Osteoblast (primary cell): ENCODE results near the gene CEND1. TPM values are rescaled to one million over a fixed set of nuclear protein-coding genes. Genes with fewer than 3 reads are reported as not detected.

Source experiments
- DNase-seq: peaks from one replicate; pipeline ENCODE4 v3.0.0; 2011; ENCODE audit warnings: low spot score, mixed read lengths; ENCODE audit not compliant: insufficient read length; ENCODE audit errors: missing footprints
- H2AFZ ChIP-seq: 2 replicates; pipeline ENCODE4 v1.6.0; 2011; ENCODE audit warnings: mild to moderate bottlenecking, low read length
- H3K27ac ChIP-seq: 2 replicates; pipeline ENCODE4 v1.5.1; 2011; ENCODE audit warnings: mild to moderate bottlenecking, low read depth, low read length, moderate library complexity
- H3K27me3 ChIP-seq: 2 replicates; pipeline ENCODE4 v1.6.0; 2012; ENCODE audit warnings: mild to moderate bottlenecking, control low read depth, inconsistent platforms, low read length, moderate library complexity; ENCODE audit not compliant: insufficient read depth
- H3K36me3 ChIP-seq: 2 replicates; pipeline ENCODE4 v1.5.1; 2011; ENCODE audit warnings: mild to moderate bottlenecking, low read length, control low read depth, moderate library complexity; ENCODE audit not compliant: insufficient read depth
- H3K4me1 ChIP-seq: 2 replicates; pipeline ENCODE4 v1.5.1; 2011; ENCODE audit warnings: mild to moderate bottlenecking, low read length, control low read depth, moderate library complexity; ENCODE audit not compliant: insufficient read depth
- H3K4me2 ChIP-seq: 2 replicates; pipeline ENCODE4 v1.6.0; 2011; ENCODE audit warnings: mild to moderate bottlenecking, low read length; ENCODE audit not compliant: insufficient read depth
- H3K4me3 ChIP-seq: fragments of 200-600 bp; sonication (generic); 3 replicates; pipeline ENCODE4 v1.5.1; 2012; ENCODE audit warnings: mild to moderate bottlenecking, low read length, inconsistent platforms; ENCODE audit not compliant: insufficient read depth
- H3K79me2 ChIP-seq: 2 replicates; pipeline ENCODE4 v1.6.0; 2012; ENCODE audit warnings: mild to moderate bottlenecking, low read length, control low read depth, inconsistent platforms; ENCODE audit not compliant: insufficient read depth
- H3K9me3 ChIP-seq: 2 replicates; pipeline ENCODE4 v1.5.1; 2011; ENCODE audit warnings: low read depth, low read length, control low read depth
- H4K20me1 ChIP-seq: 2 replicates; pipeline ENCODE4 v1.6.0; 2012; ENCODE audit warnings: mild to moderate bottlenecking, low read length, control low read depth; ENCODE audit not compliant: insufficient read depth
- CTCF ChIP-seq: IDR thresholded peaks from 2 replicates; pipeline ENCODE4 v1.5.1; 2011; ENCODE audit warnings: mild to moderate bottlenecking, low read depth, low read length, moderate library complexity; ENCODE audit errors: extremely low read depth
- total RNA-seq: library from RNA; depleted of rRNA; stranded (reverse); fragments of >200 nt; gene quantifications from 2 replicates; pipeline ENCODE4 v1.2.3, GENCODE V29; 2012

Gene CEND1
- total RNA-seq, 1 donor = not detected

- Histone ChIP-seq H3K27ac (peak overlapping the region; percentile 99), H3K4me3 (peak overlapping the region; percentile 82)
Observed at GRCh38 chr11:811446-812245, 21.8 kb upstream of the CEND1 start.

GRCh38 chr11:810040-810567, 20.2 kb upstream of the CEND1 start:
- Histone ChIP-seq H3K9me3 (no peaks in the 10 kb centered on the region), H3K36me3 (peaks cover 30% of the 10 kb centered on the region), H3K79me2 (peaks cover 37% of the 10 kb centered on the region), H3K4me1 (peaks cover 24% of the 10 kb centered on the region), H2AFZ (no peak overlapping the region), H4K20me1 (peaks cover 30% of the 10 kb centered on the region), H3K4me3 (peak overlapping the region; percentile 82), H3K4me2 (peak overlapping the region; percentile 95), H3K27ac (peak overlapping the region; percentile 99), H3K27me3 (no peaks in the 10 kb centered on the region)
- no peak for TF ChIP-seq CTCF
- DNase-seq = no peak

More at GRCh38 chr11:811446-812245, 21.8 kb upstream of the CEND1 start:
- Histone ChIP-seq H4K20me1 (peaks cover 30% of the 10 kb centered on the region), H3K4me1 (peaks cover 21% of the 10 kb centered on the region), H3K79me2 (peaks cover 37% of the 10 kb centered on the region), H3K4me2 (peak overlapping the region; percentile 95), H2AFZ (no peak overlapping the region), H3K9me3 (no peaks in the 10 kb centered on the region), H3K36me3 (peaks cover 30% of the 10 kb centered on the region), H3K27me3 (no peaks in the 10 kb centered on the region)
- TF ChIP-seq CTCF = peak; percentile 23
- DNase-seq = no peak

- Histone ChIP-seq H3K36me3 (peaks cover 30% of the 10 kb centered on the region), H3K27ac (peak within 1 kb of the TSS; percentile 99), H3K79me2 (peaks cover 37% of the 10 kb centered on the region), H4K20me1 (peaks cover 30% of the 10 kb centered on the region), H3K27me3 (no peaks in the 10 kb centered on the region), H3K9me3 (no peaks in the 10 kb centered on the region), H3K4me2 (peak within 1 kb of the TSS; percentile 98), H3K4me1 (peaks cover 28% of the 10 kb centered on the region), H3K4me3 (peak within 1 kb of the TSS; percentile 82), H2AFZ (peak within 1 kb of the TSS; percentile 97)
- peak; percentile 100 for DNase-seq
- no peak for TF ChIP-seq CTCF
Observed at GRCh38 chr11:809287-810039, 19.6 kb upstream of the CEND1 start, which contains the start of gene RPLP2. Gene RPLP2 (plus strand): TSS chr11:809967. CDS start chr11:810235, 268 bp downstream.
